H7 (cell line): ENCODE measurements around the gene C1orf74. TPM values are rescaled to one million over a fixed set of nuclear protein-coding genes. Genes with fewer than 3 reads are reported as not detected.

Source experiments
- DNase-seq: peaks from one replicate; pipeline ENCODE4 v3.0.0; 2012
- H3K27me3 ChIP-seq: 2 replicates; pipeline ENCODE4 v1.6.0; 2011; ENCODE audit warnings: mild to moderate bottlenecking, low read length; ENCODE audit not compliant: control insufficient read depth, insufficient read depth
- H3K36me3 ChIP-seq: replicated peaks from 2 replicates; pipeline ENCODE4 v1.5.1; 2011; ENCODE audit warnings: low read length; ENCODE audit not compliant: control insufficient read depth, insufficient read depth
- H3K4me3 ChIP-seq: 2 replicates; pipeline ENCODE4 v1.5.1; 2011; ENCODE audit warnings: low read depth, mild to moderate bottlenecking, control low read depth, low read length, moderate library complexity; ENCODE audit not compliant: insufficient read depth
- total RNA-seq: library from RNA; depleted of rRNA; stranded (reverse); fragments of >200 nt; shearing (Covaris generic); gene quantifications from 2 replicates; pipeline ENCODE4 v1.2.3, GENCODE V29; 2014

The C1orf74 gene
- total RNA-seq, 1 experiment from 2014 or later, result 5.9 TPM

- DNase-seq, result no peak
- Histone ChIP-seq H3K36me3 (no peaks in the 10 kb centered on the region), H3K4me3 (no peak overlapping the region), H3K27me3 (no peaks in the 10 kb centered on the region; the same call in 1 of the 2 replicates)
Measured at GRCh38 chr1:209770636-209771415, 13.5 kb downstream of the C1orf74 start.

- DNase-seq, result no peak
- H3K27me3 ChIP-seq, result no peaks in the 10 kb centered on the region; the same call in 1 of the 2 replicates
- no peaks in the 10 kb centered on the region for H3K36me3 ChIP-seq
- H3K4me3 ChIP-seq, result no peak overlapping the region
Measured at GRCh38 chr1:209769971-209770370, 14.4 kb downstream of the C1orf74 start.

GRCh38 chr1:209769171-209769904, 15.0 kb downstream of the C1orf74 start:
- Histone ChIP-seq H3K27me3 (no peaks in the 10 kb centered on the region; the same call in 1 of the 2 replicates), H3K36me3 (no peaks in the 10 kb centered on the region), H3K4me3 (no peak overlapping the region)
- DNase-seq, result no peak

- Histone ChIP-seq H3K27me3 (no peaks in the 10 kb centered on the region; the same call in 1 of the 2 replicates), H3K4me3 (no peak overlapping the region), H3K36me3 (no peaks in the 10 kb centered on the region)
- no peak for DNase-seq
Measured at GRCh38 chr1:209768354-209768774, 16.0 kb downstream of the C1orf74 start.

- no peaks in the 10 kb centered on the region for H3K36me3 ChIP-seq
- no peaks in the 10 kb centered on the region; the same call in 1 of the 2 replicates for H3K27me3 ChIP-seq
- H3K4me3 ChIP-seq, result no peak overlapping the region
- DNase-seq, result no peak
Measured at GRCh38 chr1:209767706-209768105, 16.7 kb downstream of the C1orf74 start.

GRCh38 chr1:209767096-209767495, 17.3 kb downstream of the C1orf74 start:
- H3K36me3 ChIP-seq, result no peaks in the 10 kb centered on the region
- DNase-seq, result no peak

GRCh38 chr1:209766051-209766450, 18.3 kb downstream of the C1orf74 start:
- Histone ChIP-seq H3K36me3 (no peaks in the 10 kb centered on the region), H3K27me3 (no peaks in the 10 kb centered on the region; the same call in 1 of the 2 replicates), H3K4me3 (no peak overlapping the region)
- no peak for DNase-seq

More at GRCh38 chr1:209767096-209767495, 17.3 kb downstream of the C1orf74 start:
- Histone ChIP-seq H3K27me3 (no peaks in the 10 kb centered on the region; the same call in 1 of the 2 replicates), H3K4me3 (no peak overlapping the region)

GRCh38 chr1:209761011-209761635, 23.2 kb downstream of the C1orf74 start:
- Histone ChIP-seq H3K27me3 (peaks cover 5% of the 10 kb centered on the region; the same call in 1 of the 2 replicates), H3K36me3 (no peaks in the 10 kb centered on the region), H3K4me3 (no peak overlapping the region)
- no peak for DNase-seq

- Histone ChIP-seq H3K36me3 (no peaks in the 10 kb centered on the region), H3K27me3 (peaks cover 5% of the 10 kb centered on the region; the same call in 1 of the 2 replicates), H3K4me3 (no peak overlapping the region)
- no peak for DNase-seq
Measured at GRCh38 chr1:209759829-209760359, 24.5 kb downstream of the C1orf74 start.

- Histone ChIP-seq H3K27me3 (peaks cover 5% of the 10 kb centered on the region; the same call in 1 of the 2 replicates), H3K4me3 (no peak overlapping the region), H3K36me3 (no peaks in the 10 kb centered on the region)
- DNase-seq, result no peak
Measured at GRCh38 chr1:209758400-209758799, 26.0 kb downstream of the C1orf74 start.

GRCh38 chr1:209756615-209757445, 27.5 kb downstream of the C1orf74 start:
- H3K4me3 ChIP-seq, result no peak overlapping the region
- no peak for DNase-seq
- peaks cover 5% of the 10 kb centered on the region; the same call in 1 of the 2 replicates for H3K27me3 ChIP-seq
- H3K36me3 ChIP-seq, result no peaks in the 10 kb centered on the region

- no peaks in the 10 kb centered on the region for H3K36me3 ChIP-seq
- peaks cover 5% of the 10 kb centered on the region; the same call in 1 of the 2 replicates for H3K27me3 ChIP-seq
- no peak for DNase-seq
- H3K4me3 ChIP-seq, result no peak within 1 kb of the TSS
Measured at GRCh38 chr1:209755926-209756614, 28.3 kb downstream of the C1orf74 start, which contains the start of gene TRAF3IP3. TRAF3IP3 (plus strand) TSS chr1:209756053; CDS start chr1:209760040, 3,987 bp downstream.

- peaks cover 5% of the 10 kb centered on the region; the same call in 1 of the 2 replicates for H3K27me3 ChIP-seq
- no peaks in the 10 kb centered on the region for H3K36me3 ChIP-seq
- no peak for DNase-seq
- no peak overlapping the region for H3K4me3 ChIP-seq
Measured at GRCh38 chr1:209755256-209755655, 29.1 kb downstream of the C1orf74 start.
